GM12878 (cell line): ENCODE data around the gene CLPTM1. TPM values are rescaled to one million over a fixed set of nuclear protein-coding genes. Genes with fewer than 3 reads are reported as not detected.
A peak's percentile ranks its signal among the peaks of the same experiment; 100 is the strongest.

Experiments
- ATAC-seq: fragments of 200-7000 bp; cut with Tn5 transposase; 3 replicates; pipeline ENCODE4 v1.9.1; 2020; ENCODE audit warnings: mild to moderate bottlenecking, moderate library complexity
- BruUV-seq: library from RNA; stranded (reverse); fragments of 400-500 nt; replicated peaks from 2 replicates; lab custom pipeline; 2021; lab: Mats Ljungman, UMichigan
- CTCF ChIA-PET: fragments of 300-600 bp; sonication (Branson Sonifier 250); formaldehyde crosslinking; extraction: SDS; loops from one replicate; lab custom pipeline; 2021; ENCODE audit warnings: inconsistent platforms; lab: Yijun Ruan, JAX
- POLR2A ChIA-PET: fragments of 350-600 bp; formaldehyde crosslinking; extraction: SDS; loops from one replicate; lab custom pipeline; 2021; ENCODE audit warnings: inconsistent platforms; lab: Charles Lee
- RAD21 ChIA-PET: fragments of 300-600 bp; sonication (Branson Sonifier 250); formaldehyde crosslinking; loops from one replicate; lab custom pipeline; 2023; ENCODE audit warnings: antibody characterized with exemption; ENCODE audit not compliant: unreplicated experiment; lab: Charles Lee
- SMC1A ChIA-PET: fragments of 300-600 bp; sonication (Branson Sonifier 250); formaldehyde crosslinking; loops from one replicate; lab custom pipeline; 2023; ENCODE audit not compliant: unreplicated experiment, uncharacterized antibody; lab: Charles Lee
- DNase-seq: peaks from one replicate; pipeline ENCODE4 v3.0.0-alpha.2; 2011; ENCODE audit warnings: low read depth, low spot score
- FAIRE-seq: peaks from 3 replicates; lab custom pipeline; 2011; peaks lifted over from hg19 to GRCh38; lab: Jason Lieb, UNC
- H2AFZ ChIP-seq: 2 replicates; pipeline ENCODE4 v1.6.0; 2011; ENCODE audit warnings: low read depth, low read length, control low read depth; ENCODE audit not compliant: control insufficient read depth
- H3K27ac ChIP-seq: 2 replicates; pipeline ENCODE4 v1.5.1; 2011; ENCODE audit warnings: control low read depth; ENCODE audit not compliant: control insufficient read depth, insufficient read depth
- H3K27me3 ChIP-seq, 2 experiments: replicated peaks in 1 of 2; 2 replicates each; pipeline versions ENCODE4 v1.6.0 to v1.6.1; 2011; ENCODE audit warnings: low read length in 1 of 2; ENCODE audit not compliant: control insufficient read depth in 2 of 2, insufficient read depth in 2 of 2
- H3K36me3 ChIP-seq, 2 experiments: 2 replicates each; pipeline ENCODE4 v1.5.1; 2011; ENCODE audit warnings: low read length in 1 of 2; ENCODE audit not compliant: control insufficient read depth in 2 of 2, insufficient read depth in 2 of 2
- H3K4me1 ChIP-seq: 2 replicates; pipeline ENCODE4 v1.6.1; 2011; ENCODE audit warnings: mild to moderate bottlenecking, low read length, moderate library complexity, mixed read lengths; ENCODE audit not compliant: control insufficient read depth, insufficient read depth
- H3K4me2 ChIP-seq: 2 replicates; pipeline ENCODE4 v1.6.0; 2011; ENCODE audit warnings: control low read depth; ENCODE audit not compliant: control insufficient read depth, insufficient read depth
- H3K4me3 ChIP-seq: fragments of 200-600 bp; sonication (generic); 2 replicates; pipeline ENCODE4 v1.5.1; 2016
- H3K79me2 ChIP-seq: 2 replicates; pipeline ENCODE4 v1.6.0; 2011; ENCODE audit warnings: low read length; ENCODE audit not compliant: control insufficient read depth, insufficient read depth
- H3K9ac ChIP-seq: 2 replicates; pipeline ENCODE4 v1.8.0; 2011; ENCODE audit warnings: low read length, control low read depth, mixed read lengths; ENCODE audit not compliant: control insufficient read depth, insufficient read depth
- H3K9me3 ChIP-seq: replicated peaks from 3 replicates; pipeline ENCODE4 v1.5.1; 2011; ENCODE audit warnings: mild to moderate bottlenecking, low read length; ENCODE audit not compliant: control insufficient read depth, insufficient read depth
- H4K20me1 ChIP-seq: 2 replicates; pipeline ENCODE4 v1.6.0; 2011; ENCODE audit not compliant: control insufficient read depth, insufficient read depth
- BMI1 ChIP-seq: fragments of 450-650 bp; IDR thresholded peaks from 2 replicates; pipeline ENCODE4 v1.6.1; 2016; ENCODE audit warnings: mild to moderate bottlenecking, moderate library complexity, borderline replicate concordance
- CEBPB ChIP-seq, 2 experiments: fragments of 150-350 bp in 1 of 2; IDR thresholded peaks; 2 replicates each; pipeline ENCODE4 v1.6.1; 2012 to 2014; ENCODE audit warnings: low read depth in 2 of 2, low read length in 2 of 2, borderline replicate concordance in 1 of 2, inconsistent platforms in 1 of 2
- CHD1 ChIP-seq: IDR thresholded peaks from 2 replicates; pipeline ENCODE4 v1.6.1; 2012; ENCODE audit warnings: low read depth, low read length, improper control_type of control experiment
- CHD2 ChIP-seq: IDR thresholded peaks from 2 replicates; pipeline ENCODE4 v1.6.1; 2011; ENCODE audit warnings: low read depth, low read length, improper control_type of control experiment, borderline replicate concordance
- FOXK2 ChIP-seq: fragments of 450-650 bp; IDR thresholded peaks from 2 replicates; pipeline ENCODE4 v1.6.1; 2017; ENCODE audit warnings: mild to moderate bottlenecking, moderate library complexity
- LARP7 ChIP-seq: fragments of 450-650 bp; IDR thresholded peaks from 2 replicates; pipeline ENCODE4 v1.6.1; 2017; ENCODE audit warnings: mild to moderate bottlenecking
- PBX3 ChIP-seq: IDR thresholded peaks from 2 replicates; pipeline ENCODE4 v1.6.1; 2011; ENCODE audit warnings: mild to moderate bottlenecking, low read depth, low read length, moderate library complexity; ENCODE audit not compliant: insufficient replicate concordance
- SMC3 ChIP-seq: IDR thresholded peaks from 2 replicates; pipeline ENCODE4 v1.6.1; 2011; ENCODE audit warnings: low read length, improper control_type of control experiment, borderline replicate concordance
- SREBF1 ChIP-seq: IDR thresholded peaks from 2 replicates; pipeline ENCODE4 v1.6.1; 2012; ENCODE audit warnings: mild to moderate bottlenecking, low read length
- TCF7 ChIP-seq: IDR thresholded peaks from 2 replicates; pipeline ENCODE4 v1.6.1; 2014; ENCODE audit warnings: antibody characterized with exemption, borderline replicate concordance
- WGBS: methylation state at CpG from one replicate; pipeline ENCODE4 v1.1.6; 2016; ENCODE audit warnings: low lambda C conversion rate; ENCODE audit not compliant: insufficient replicate concordance, insufficient coverage; ENCODE audit errors: missing lambda C conversion rate; 5-methylcytosine and 5-hydroxymethylcytosine counted together
- in situ Hi-C: fragments of 300-500 bp; cut with MboI; formaldehyde crosslinking; loops from 9 replicates; pipeline ENCODE4 v1.14.3; 2018; ENCODE audit warnings: mixed read lengths
- intact Hi-C: fragments of 100-400 bp; cut with micrococcal nuclease; formaldehyde crosslinking; loops from one replicate; pipeline ENCODE4 v1.14.2; 2022; ENCODE audit not compliant: unreplicated experiment
- polyA plus RNA-seq, 11 experiments: library from polyadenylated mRNA; depleted of rRNA in 4 of 11; unstranded in 6 of 11; stranded (reverse) in 5 of 11; fragments of >200 nt; fragmentation: Nextera tagmentation in 4 of 11; fragmentation: Illumina TruSeq in 1 of 11; extraction: Ambion mirVana in 4 of 11; extraction: Trizol in 1 of 11; gene quantifications; 1 replicate in 1 of 11; 2 replicates in 10 of 11; pipeline versions ENCODE4 v1.2.1 to v1.2.3, GENCODE V29; 2011 to 2016; ENCODE audit warnings: inconsistent platforms in 2 of 11, missing spikeins in 2 of 11, low read depth in 1 of 11
- total RNA-seq, 4 experiments: library from RNA; depleted of rRNA in 3 of 4; stranded (reverse); fragments of >200 nt in 3 of 4; fragmentation: Illumina TruSeq in 1 of 4; extraction: Trizol in 1 of 4; gene quantifications; 2 replicates each; pipeline versions ENCODE4 v1.2.1 to v1.2.3, GENCODE V29; 2013 to 2021
- TF ChIP-seq, protein P1 (sequence below): fragments of 450-650 bp; formaldehyde crosslinking; IDR thresholded peaks from 2 replicates; pipeline ENCODE4 v1.4.0; 2020; ENCODE audit warnings: mild to moderate bottlenecking, moderate library complexity

Gene CLPTM1
- total and polyA plus RNA-seq, 10 of the 15 experiments (the other 5 are each of a cell fraction or from before 2014, with no cell fraction given), result 0.42 to 72.6 (median 35.2) TPM

DNA sequence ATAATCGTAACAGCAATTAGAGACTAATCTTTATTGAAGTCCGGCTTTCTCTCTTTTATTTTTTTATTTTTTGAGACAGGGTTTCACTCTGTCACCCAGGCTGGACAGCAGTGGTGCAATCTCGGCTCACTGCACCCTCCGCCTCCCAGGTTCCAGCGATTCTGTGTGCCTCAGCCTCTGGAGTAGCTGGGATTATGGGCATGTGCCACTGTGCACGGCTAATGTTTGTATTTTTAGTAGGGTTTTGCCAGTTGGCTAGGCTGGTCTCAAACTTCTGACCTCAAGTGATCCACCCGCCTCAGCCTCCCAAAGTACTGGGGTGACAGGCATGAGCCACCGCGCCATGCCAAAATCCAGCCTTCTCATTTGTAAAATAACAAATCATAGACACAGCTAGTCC, 5.6 kb upstream of the CLPTM1 start (continued):
- TF ChIP-seq SREBF1 (no peak), CHD2 (no peak), PBX3 (no peak), CEBPB (IDR thresholded peaks at IDR 0.05; ENCODE audit: borderline replicate concordance in 1 of 2, low read depth in 2 of 2, low read length in 2 of 2) (no peak), CHD1 (no peak), BMI1 (no peak), TCF7 (no peak)
- TF ChIP-seq, all 136 proteins: peak for 0

DNA sequence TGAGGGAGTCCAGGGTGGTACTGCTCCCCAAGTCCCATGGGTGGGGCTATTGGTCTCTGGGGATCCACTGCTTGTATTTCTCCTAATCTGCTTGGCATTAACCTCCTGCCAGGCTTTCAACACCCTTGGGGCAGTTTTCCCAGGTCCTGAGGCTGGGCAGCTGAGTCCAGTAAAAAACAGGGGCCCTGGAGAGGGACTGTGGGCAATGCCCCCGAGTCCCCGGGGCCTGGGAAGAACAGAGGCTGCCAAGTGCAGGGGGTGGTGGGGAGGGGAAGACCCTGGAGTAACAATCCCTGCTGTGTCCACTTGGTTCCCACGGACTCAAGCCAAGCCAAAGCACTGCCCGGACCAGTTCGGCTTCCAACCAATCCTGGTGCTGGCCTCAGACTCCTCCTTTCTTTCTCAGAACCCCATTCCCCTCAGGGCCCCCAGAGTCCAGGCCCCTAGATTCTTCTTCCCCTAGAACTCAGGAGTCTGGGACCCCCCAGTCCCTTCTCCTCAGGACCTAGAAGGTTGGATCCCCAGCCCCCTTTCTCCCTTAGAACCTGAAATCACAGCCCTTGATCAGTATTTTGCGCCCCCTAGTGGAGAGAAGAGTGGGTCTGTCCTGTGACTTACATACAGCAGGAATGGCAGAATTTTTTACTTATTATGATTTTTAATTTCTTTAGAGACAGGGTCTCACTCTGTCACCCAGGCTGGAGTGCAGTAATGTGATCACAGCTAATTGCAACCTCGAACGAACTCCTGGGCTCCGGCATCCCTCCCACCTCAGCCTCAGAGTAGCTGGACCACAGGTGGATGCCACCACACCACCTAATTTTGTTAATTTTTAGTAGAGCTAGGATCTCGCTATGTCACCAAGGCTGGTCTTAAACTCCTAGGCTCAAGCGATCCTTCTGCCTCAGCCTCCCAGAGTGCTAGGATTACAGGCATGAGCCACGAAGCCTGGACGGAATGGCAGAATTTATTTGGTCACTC, 3.7 kb upstream of the CLPTM1 start:
- Histone ChIP-seq H2AFZ (no peak overlapping the region), H3K79me2 (peaks cover 22% of the 10 kb centered on the region), H3K4me2 (no peak overlapping the region), H3K27ac (no peak overlapping the region), H3K4me3 (no peak overlapping the region), H4K20me1 (no peaks in the 10 kb centered on the region), H3K9me3 (no peaks in the 10 kb centered on the region), H3K4me1 (peaks cover 6% of the 10 kb centered on the region), H3K9ac (no peak overlapping the region), H3K27me3 (no peaks in the 10 kb centered on the region), H3K36me3 (no peaks in the 10 kb centered on the region)
- ChIA-PET CTCF (interaction anchor here (0.6 to 3.8 kb wide), 17 partner anchors 8 to 275 kb away, joined by 3 to 37 read pairs (median 4); partner anchors contain the start of gene APOE), SMC1A (interaction anchor here (0.9 to 2.1 kb wide), 6 partner anchors 9 to 181 kb away, joined by 3 to 11 read pairs (median 3); no protein-coding TSS in a partner anchor), RAD21 (interaction anchor here (0.7 to 1.4 kb wide), 7 partner anchors 8 to 381 kb away, joined by 3 to 5 read pairs (median 3); partner anchors contain the start of gene BLOC1S3), POLR2A (no interaction called here)
- DNase-seq (no peak), ATAC-seq (peak; percentile 33), FAIRE-seq (no peak)
- intact Hi-C loops, result loop anchor here (2.0 kb wide), 1 partner anchor 49 kb away; no protein-coding TSS in a partner anchor
- no TSS peak for BruUV-seq
- in situ Hi-C loops, result loop anchor here (10.0 kb wide), 1 partner anchor 47 kb away; the partner anchor contains the start of gene APOE
- WGBS, result 51% methylated on average over 13 of the region's 13 CpGs
- TF ChIP-seq LARP7 (no peak), SMC3 (peak; percentile 70; the same call in 1 of the 2 replicates), FOXK2 (no peak)
- TF ChIP-seq, protein P1, sequence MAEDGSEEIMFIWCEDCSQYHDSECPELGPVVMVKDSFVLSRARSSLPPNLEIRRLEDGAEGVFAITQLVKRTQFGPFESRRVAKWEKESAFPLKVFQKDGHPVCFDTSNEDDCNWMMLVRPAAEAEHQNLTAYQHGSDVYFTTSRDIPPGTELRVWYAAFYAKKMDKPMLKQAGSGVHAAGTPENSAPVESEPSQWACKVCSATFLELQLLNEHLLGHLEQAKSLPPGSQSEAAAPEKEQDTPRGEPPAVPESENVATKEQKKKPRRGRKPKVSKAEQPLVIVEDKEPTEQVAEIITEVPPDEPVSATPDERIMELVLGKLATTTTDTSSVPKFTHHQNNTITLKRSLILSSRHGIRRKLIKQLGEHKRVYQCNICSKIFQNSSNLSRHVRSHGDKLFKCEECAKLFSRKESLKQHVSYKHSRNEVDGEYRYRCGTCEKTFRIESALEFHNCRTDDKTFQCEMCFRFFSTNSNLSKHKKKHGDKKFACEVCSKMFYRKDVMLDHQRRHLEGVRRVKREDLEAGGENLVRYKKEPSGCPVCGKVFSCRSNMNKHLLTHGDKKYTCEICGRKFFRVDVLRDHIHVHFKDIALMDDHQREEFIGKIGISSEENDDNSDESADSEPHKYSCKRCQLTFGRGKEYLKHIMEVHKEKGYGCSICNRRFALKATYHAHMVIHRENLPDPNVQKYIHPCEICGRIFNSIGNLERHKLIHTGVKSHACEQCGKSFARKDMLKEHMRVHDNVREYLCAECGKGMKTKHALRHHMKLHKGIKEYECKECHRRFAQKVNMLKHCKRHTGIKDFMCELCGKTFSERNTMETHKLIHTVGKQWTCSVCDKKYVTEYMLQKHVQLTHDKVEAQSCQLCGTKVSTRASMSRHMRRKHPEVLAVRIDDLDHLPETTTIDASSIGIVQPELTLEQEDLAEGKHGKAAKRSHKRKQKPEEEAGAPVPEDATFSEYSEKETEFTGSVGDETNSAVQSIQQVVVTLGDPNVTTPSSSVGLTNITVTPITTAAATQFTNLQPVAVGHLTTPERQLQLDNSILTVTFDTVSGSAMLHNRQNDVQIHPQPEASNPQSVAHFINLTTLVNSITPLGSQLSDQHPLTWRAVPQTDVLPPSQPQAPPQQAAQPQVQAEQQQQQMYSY (CRISPR knock-in tag), result no peak
